Gastrocnemius medialis (tissue), 4 donors: ENCODE data around the gene COL4A4.

Experiments used
- CTCF ChIP-seq, 5 experiments: fragments of 450-650 bp in 3 of 5; fragments of 200-600 bp in 2 of 5; sonication (generic) in 2 of 5; IDR thresholded peaks in 4 of 5; conservative IDR thresholded peaks in 1 of 5; 1 replicate in 4 of 5; 2 replicates in 1 of 5; pipeline ENCODE4 v1.5.1; 2016 to 2019; ENCODE audit warnings: antibody characterized with exemption in 5 of 5, mild to moderate bottlenecking in 3 of 5, moderate library complexity in 3 of 5
- POLR2A ChIP-seq, 2 donors: fragments of 450-650 bp; IDR thresholded peaks; one replicate each; pipeline ENCODE4 v1.6.1; 2017; ENCODE audit warnings: antibody characterized with exemption in 2 of 2, mild to moderate bottlenecking in 2 of 2, moderate library complexity in 2 of 2

- TF ChIP-seq POLR2A (IDR thresholded peaks at IDR 0.05): no peak
- no peak for TF ChIP-seq CTCF (IDR thresholded peaks at IDR 0.05 in 4 of 5, conservative IDR thresholded peaks at IDR 0.05 in 1 of 5)
Observed at GRCh38 chr2:226978300-226978699, 185.7 kb downstream of the COL4A4 start.
